Erythroblast (primary cell): Measurements from ENCODE around the gene ITK.
A peak's percentile ranks its signal among the peaks of the same experiment; 100 is the strongest.
"Not testable (repeated sequence)": the region's sequence is repeated elsewhere in the genome, so short reads cannot be mapped to it uniquely, and the experiment has no call there.

ENCODE experiments used
- DNase-seq, 2 experiments: peaks; one replicate each; lab custom pipeline; 2025; lab: John Stamatoyannopoulos, UW
- GATA1 ChIP-seq: IDR thresholded peaks from 2 replicates; pipeline ENCODE4 v1.6.1; 2011; ENCODE audit warnings: low read depth, mild to moderate bottlenecking, control low read depth, low read length, moderate library complexity
- POLR2A ChIP-seq: IDR thresholded peaks from 2 replicates; pipeline ENCODE4 v1.6.1; 2011; ENCODE audit warnings: mild to moderate bottlenecking, low read length

Gene ITK

DNA sequence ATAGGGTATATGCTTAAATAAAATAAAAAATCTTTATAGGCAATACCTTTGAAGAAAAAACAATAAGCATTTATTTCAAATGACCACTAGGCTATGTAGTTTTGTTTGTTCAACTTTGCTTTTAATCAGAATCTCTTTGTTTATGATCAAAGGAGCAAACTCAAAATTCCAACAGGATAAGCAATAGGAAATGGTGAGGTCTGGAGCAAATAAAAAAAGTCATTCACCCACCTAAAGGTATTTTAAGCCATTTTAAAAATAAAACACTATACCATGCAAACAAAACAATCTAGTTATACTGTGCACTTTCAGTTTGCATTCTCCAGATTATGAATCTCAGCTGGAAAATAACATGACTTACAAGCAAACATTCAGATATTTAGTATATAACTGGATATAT, 50.0 kb downstream of the ITK start:
- no peak for DNase-seq
- TF ChIP-seq POLR2A (no peak), GATA1 (no peak)

DNA sequence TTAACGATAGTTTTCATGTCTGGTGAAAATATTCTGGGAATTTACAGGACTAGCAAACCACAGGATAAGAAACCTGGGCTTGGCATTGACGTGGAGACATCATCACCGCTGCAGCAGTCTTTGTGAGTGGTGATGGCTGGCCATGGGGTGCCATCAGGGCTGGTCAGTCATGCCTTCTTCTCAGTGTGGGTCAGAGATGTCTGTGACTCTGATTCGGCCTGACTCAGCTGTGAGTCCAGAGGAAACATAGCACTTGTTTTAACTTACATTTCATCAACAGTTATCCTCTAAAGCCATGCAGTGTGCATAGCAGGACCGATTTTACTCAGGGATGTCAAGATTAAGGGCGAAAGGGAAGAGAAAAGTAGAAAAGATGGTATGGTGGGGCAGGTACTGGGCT, 52.1 kb downstream of the ITK start:
- DNase-seq, result no peak
- TF ChIP-seq POLR2A (no peak), GATA1 (no peak)

GRCh38 chr5:157233515-157233914, 52.9 kb downstream of the ITK start:
- DNase-seq, result no peak
- TF ChIP-seq GATA1, result no peak
- no peak for TF ChIP-seq POLR2A

DNA sequence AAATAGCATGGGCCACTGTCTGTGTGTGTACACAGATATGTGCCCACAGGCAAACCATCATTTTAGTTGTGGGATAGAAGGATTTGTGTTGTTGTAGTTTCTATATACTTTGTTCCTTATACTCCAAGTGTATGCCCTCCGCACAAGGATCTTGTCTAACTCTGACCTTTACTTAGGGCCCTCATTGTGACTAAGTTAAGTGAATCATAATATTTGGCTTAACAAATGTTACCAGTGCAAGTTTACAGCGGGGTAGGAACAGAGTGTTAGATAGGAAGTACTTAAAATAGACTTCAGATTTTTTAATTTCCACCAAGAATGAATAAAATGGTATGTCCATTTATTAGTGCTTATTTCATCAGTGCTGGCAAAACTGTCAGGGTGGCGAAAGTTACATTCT, 55.8 kb downstream of the ITK start:
- no peak for DNase-seq
- TF ChIP-seq POLR2A (no peak), GATA1 (no peak)

DNA sequence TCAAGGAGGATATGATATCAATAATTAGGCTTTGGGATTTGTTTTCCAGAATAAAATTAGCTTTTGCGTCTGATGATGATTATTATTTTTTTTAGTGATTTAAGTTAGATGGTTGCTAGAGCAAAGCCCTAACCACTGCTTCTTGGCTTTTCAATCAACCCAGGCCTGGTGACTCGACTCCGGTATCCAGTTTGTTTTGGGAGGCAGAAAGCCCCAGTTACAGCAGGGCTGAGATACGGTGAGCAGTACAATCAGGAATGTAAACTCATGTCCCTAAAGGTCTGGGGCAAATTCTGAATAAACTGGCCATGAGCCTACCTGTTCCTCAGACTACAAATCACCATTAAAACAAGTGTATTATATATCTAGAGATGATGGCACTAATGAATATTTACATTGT, 60.8 kb downstream of the ITK start:
- TF ChIP-seq POLR2A, result no peak
- TF ChIP-seq GATA1, result no peak
- no peak for DNase-seq

DNA sequence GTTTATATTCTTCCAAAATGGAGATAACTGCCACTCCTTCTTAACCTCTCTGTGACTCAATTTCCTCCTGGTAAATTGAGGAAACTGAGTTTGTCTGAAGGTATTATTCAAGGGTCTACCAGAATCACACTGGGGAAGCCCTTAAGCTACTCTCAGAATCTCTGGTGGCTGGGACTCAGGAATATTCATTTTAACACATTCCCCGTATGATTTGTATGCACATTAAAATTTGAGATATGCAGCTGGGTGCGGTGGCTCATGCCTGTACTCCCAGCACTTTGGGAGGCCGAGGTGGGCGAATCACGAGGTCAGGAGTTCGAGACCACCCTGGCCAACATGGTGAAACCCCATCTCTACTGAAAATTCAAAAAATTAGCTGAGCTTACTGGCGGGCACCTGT, 64.1 kb downstream of the ITK start:
- not testable (repeated sequence) for DNase-seq

GRCh38 chr5:157245476-157245875, 64.8 kb downstream of the ITK start:
- DNase-seq, result peak in 1 of 2 experiments; percentile 54
- TF ChIP-seq GATA1, result no peak
- TF ChIP-seq POLR2A, result no peak

- TF ChIP-seq GATA1, result no peak
- TF ChIP-seq POLR2A, result no peak
- peak; percentile 81 to 91 for DNase-seq
Observed at GRCh38 chr5:157245886-157246285, 65.2 kb downstream of the ITK start.

GRCh38 chr5:157247267-157247666, 66.6 kb downstream of the ITK start:
- DNase-seq, result no peak
- TF ChIP-seq POLR2A, result no peak
- no peak for TF ChIP-seq GATA1

GRCh38 chr5:157248821-157249470, 68.3 kb downstream of the ITK start:
- no peak for DNase-seq

GRCh38 chr5:157252711-157253465, 72.2 kb downstream of the ITK start:
- no peak for DNase-seq
- TF ChIP-seq POLR2A (no peak), GATA1 (no peak)

More at GRCh38 chr5:157248821-157249470, 68.3 kb downstream of the ITK start:
- TF ChIP-seq POLR2A, result no peak
- TF ChIP-seq GATA1, result no peak

- no peak for TF ChIP-seq POLR2A
- no peak for TF ChIP-seq GATA1
- DNase-seq, result peak; percentile 33 to 62
Observed at GRCh38 chr5:157253547-157253946, 72.9 kb downstream of the ITK start.

GRCh38 chr5:157258450-157258849, 77.8 kb downstream of the ITK start:
- DNase-seq, result no peak
- TF ChIP-seq GATA1 (no peak), POLR2A (no peak)

- DNase-seq, result no peak
- TF ChIP-seq GATA1 (no peak), POLR2A (no peak)
Observed at GRCh38 chr5:157259699-157260098, 79.1 kb downstream of the ITK start.

- DNase-seq, result no peak
- no peak for TF ChIP-seq POLR2A
- no peak for TF ChIP-seq GATA1
Observed at GRCh38 chr5:157263496-157264090, 83.0 kb downstream of the ITK start.
